Measurements from ENCODE around the gene SPEM1.

The SPEM1 gene

GRCh38 chr17:7463372-7463846 lies 43.3 kb downstream of the SPEM1 start:
- TF ChIP-seq CTCF (IDR thresholded peaks at IDR 0.05; ENCODE audit: low read length, missing control alignments) = no peak
- no peak for DNase-seq (ENCODE audit: low read depth)
- no peak overlapping the region for H3K4me3 ChIP-seq (replicated peaks; ENCODE audit: low read depth, low read length)

- no peak overlapping the region for H3K4me3 ChIP-seq (replicated peaks; ENCODE audit: low read depth, low read length)
- DNase-seq (ENCODE audit: low read depth) = no peak
- no peak for TF ChIP-seq CTCF (IDR thresholded peaks at IDR 0.05; ENCODE audit: low read length, missing control alignments)
Measured at GRCh38 chr17:7464081-7464480, 44.0 kb downstream of the SPEM1 start.

- TF ChIP-seq CTCF (IDR thresholded peaks at IDR 0.05; ENCODE audit: low read length, missing control alignments) = no peak
- H3K4me3 ChIP-seq (replicated peaks; ENCODE audit: low read depth, low read length) = no peak overlapping the region
- DNase-seq (ENCODE audit: low read depth) = no peak
Measured at GRCh38 chr17:7465597-7466275, 45.6 kb downstream of the SPEM1 start.

- DNase-seq (ENCODE audit: low read depth) = no peak
- no peak overlapping the region for H3K4me3 ChIP-seq (replicated peaks; ENCODE audit: low read depth, low read length)
- no peak for TF ChIP-seq CTCF (IDR thresholded peaks at IDR 0.05; ENCODE audit: low read length, missing control alignments)
Measured at GRCh38 chr17:7466318-7466638, 46.2 kb downstream of the SPEM1 start.

GRCh38 chr17:7466639-7467341 lies 46.7 kb downstream of the SPEM1 start:
- peak; percentile 69 for DNase-seq (ENCODE audit: low read depth)
- no peak overlapping the region for H3K4me3 ChIP-seq (replicated peaks; ENCODE audit: low read depth, low read length)
- no peak for TF ChIP-seq CTCF (IDR thresholded peaks at IDR 0.05; ENCODE audit: low read length, missing control alignments)

- TF ChIP-seq CTCF (IDR thresholded peaks at IDR 0.05; ENCODE audit: low read length, missing control alignments) = no peak
Measured at GRCh38 chr17:7467498-7467897, 47.4 kb downstream of the SPEM1 start.

GRCh38 chr17:7468290-7468689 lies 48.2 kb downstream of the SPEM1 start:
- no peak for DNase-seq (ENCODE audit: low read depth)
- no peak for TF ChIP-seq CTCF (IDR thresholded peaks at IDR 0.05; ENCODE audit: low read length, missing control alignments)
- H3K4me3 ChIP-seq (replicated peaks; ENCODE audit: low read depth, low read length) = no peak overlapping the region

More at GRCh38 chr17:7467498-7467897, 47.4 kb downstream of the SPEM1 start:
- no peak overlapping the region for H3K4me3 ChIP-seq (replicated peaks; ENCODE audit: low read depth, low read length)
- no peak for DNase-seq (ENCODE audit: low read depth)
